Endothelial cell of umbilical vein (primary cell): ENCODE results near the gene TMEM52B. TPM values are rescaled to one million over a fixed set of nuclear protein-coding genes. Genes with fewer than 3 reads are reported as not detected.

Experiments used
- Bru-seq: library from RNA; stranded (reverse); fragments of 400-500 nt; gene quantifications from one replicate; lab custom pipeline; 2021; lab: Mats Ljungman, UMichigan
- BruChase-seq, 2 experiments: library from RNA; stranded (reverse); fragments of 400-500 nt; gene quantifications; one replicate each; lab custom pipeline; 2021; lab: Mats Ljungman, UMichigan
- BruUV-seq: library from RNA; stranded (reverse); fragments of 400-500 nt; replicated peaks from 2 replicates; lab custom pipeline; 2021; lab: Mats Ljungman, UMichigan
- CTCF ChIA-PET: fragments of 300-600, 350-600 bp; sonication (Branson Sonifier 250); formaldehyde crosslinking; loops from one replicate; lab custom pipeline; 2021; ENCODE audit warnings: antibody characterized with exemption, inconsistent platforms; lab: Charles Lee
- POLR2A ChIA-PET: fragments of 300-600, 350-600 bp; sonication (Branson Sonifier 250); formaldehyde crosslinking; loops from one replicate; lab custom pipeline; 2021; ENCODE audit warnings: antibody characterized with exemption, inconsistent platforms; lab: Charles Lee
- DNase-seq: peaks from one replicate; pipeline ENCODE4 v3.0.0-alpha.2; 2011; ENCODE audit warnings: low read depth, low spot score
- FAIRE-seq: peaks from 2 replicates; lab custom pipeline; 2011; peaks lifted over from hg19 to GRCh38; lab: Jason Lieb, UNC
- H2AFZ ChIP-seq: 2 replicates; pipeline ENCODE4 v1.6.0; 2012; ENCODE audit warnings: low read depth, low read length, control low read depth, inconsistent platforms
- H3K27ac ChIP-seq: 2 replicates; pipeline ENCODE4 v1.5.1; 2011; ENCODE audit warnings: low read depth, mild to moderate bottlenecking, control low read depth, low read length, moderate library complexity; ENCODE audit not compliant: insufficient read depth
- H3K27me3 ChIP-seq, 2 experiments: 2 replicates each; pipeline versions ENCODE4 v1.6.0 to v1.6.1; 2011; ENCODE audit warnings: low read length in 2 of 2, mixed read lengths in 1 of 2; ENCODE audit not compliant: control insufficient read depth in 2 of 2, insufficient read depth in 2 of 2
- H3K36me3 ChIP-seq, 2 experiments: 2 replicates in 1 of 2; 3 replicates in 1 of 2; pipeline ENCODE4 v1.5.1; 2011; ENCODE audit warnings: low read length in 2 of 2, mild to moderate bottlenecking in 1 of 2, moderate library complexity in 1 of 2; ENCODE audit not compliant: control insufficient read depth in 2 of 2, insufficient read depth in 2 of 2; ENCODE audit errors: extremely low read depth in 1 of 2
- H3K4me1 ChIP-seq: 3 replicates; pipeline ENCODE4 v1.5.1; 2011; ENCODE audit warnings: mild to moderate bottlenecking, low read length; ENCODE audit not compliant: control insufficient read depth, insufficient read depth; ENCODE audit errors: extremely low read depth
- H3K4me2 ChIP-seq: 2 replicates; pipeline ENCODE4 v1.6.1; 2011; ENCODE audit warnings: low read length, control low read depth, mixed read lengths; ENCODE audit not compliant: insufficient read depth
- H3K4me3 ChIP-seq, 3 experiments: fragments of 200-600 bp in 1 of 3; sonication (generic), shearing (Covaris generic) in 1 of 3; replicated peaks in 1 of 3; 2 replicates each; pipeline ENCODE4 v1.5.1; 2011 to 2016; ENCODE audit warnings: control low read depth in 3 of 3, low read length in 3 of 3, mild to moderate bottlenecking in 2 of 3, inconsistent platforms in 1 of 3, low read depth in 1 of 3, moderate library complexity in 1 of 3; ENCODE audit not compliant: insufficient read depth in 1 of 3
- H3K79me2 ChIP-seq: 2 replicates; pipeline ENCODE4 v1.6.0; 2012; ENCODE audit warnings: low read length, inconsistent platforms; ENCODE audit not compliant: control insufficient read depth, insufficient read depth
- H3K9ac ChIP-seq: replicated peaks from 2 replicates; pipeline ENCODE3; 2011; ENCODE audit warnings: low read length, control low read depth; ENCODE audit not compliant: insufficient read depth; ENCODE audit errors: extremely low read depth
- H3K9me1 ChIP-seq: replicated peaks from 3 replicates; pipeline ENCODE4 v1.6.0; 2011; ENCODE audit warnings: mild to moderate bottlenecking, low read length; ENCODE audit not compliant: control insufficient read depth, insufficient read depth; ENCODE audit errors: extremely low read depth
- H3K9me3 ChIP-seq: replicated peaks from 2 replicates; pipeline ENCODE4 v1.5.1; 2012; ENCODE audit warnings: low read length, inconsistent platforms; ENCODE audit not compliant: control insufficient read depth, insufficient read depth
- H4K20me1 ChIP-seq: replicated peaks from 2 replicates; pipeline ENCODE3; 2011; ENCODE audit warnings: mild to moderate bottlenecking, low read length; ENCODE audit not compliant: control insufficient read depth, insufficient read depth; ENCODE audit errors: extremely low read depth
- EZH2 ChIP-seq: IDR thresholded peaks from 2 replicates; pipeline ENCODE4 v1.6.1; 2012; ENCODE audit warnings: borderline replicate concordance, low read depth, mild to moderate bottlenecking, moderate library complexity, low read length, inconsistent platforms; ENCODE audit not compliant: severe bottlenecking
- FOS ChIP-seq: IDR thresholded peaks from 2 replicates; pipeline ENCODE4 v1.6.1; 2011; ENCODE audit warnings: mild to moderate bottlenecking, low read length, moderate library complexity, borderline replicate concordance; ENCODE audit not compliant: insufficient read depth
- GATA2 ChIP-seq: IDR thresholded peaks from 2 replicates; pipeline ENCODE4 v1.7.0; 2011; ENCODE audit warnings: low read depth, mild to moderate bottlenecking, moderate library complexity, mixed read lengths, low read length; ENCODE audit not compliant: insufficient read length, insufficient read depth
- JUN ChIP-seq: IDR thresholded peaks from 2 replicates; pipeline ENCODE4 v1.6.1; 2011; ENCODE audit warnings: borderline replicate concordance, low read depth; ENCODE audit not compliant: insufficient read length, insufficient read depth
- MYC ChIP-seq: IDR thresholded peaks from one replicate; pipeline ENCODE4 v1.6.1; 2011; ENCODE audit warnings: mild to moderate bottlenecking, low read depth, low read length
- POLR2A ChIP-seq: IDR thresholded peaks from 2 replicates; pipeline ENCODE4 v1.6.1; 2012; ENCODE audit warnings: low read depth, mild to moderate bottlenecking, control low read depth, low read length
- POLR2AphosphoS5 ChIP-seq: IDR thresholded peaks from 2 replicates; pipeline ENCODE4 v1.6.1; 2012; ENCODE audit warnings: low read depth, mild to moderate bottlenecking, control low read depth, low read length, moderate library complexity; ENCODE audit not compliant: insufficient read depth
- dilution Hi-C: fragments of 300-500 bp; cut with MboI; formaldehyde crosslinking; loops from one replicate; pipeline ENCODE4 v1.15.0; 2019; ENCODE audit warnings: low sequenced_read_pairs; ENCODE audit not compliant: extremely low pct_ligation_motif_present
- intact Hi-C: fragments of 100-400 bp; cut with micrococcal nuclease; formaldehyde crosslinking; loops from one replicate; pipeline ENCODE4 v1.10.0; 2022
- long read RNA-seq: library from polyadenylated mRNA; stranded (forward); transcript quantifications from one replicate; pipeline ENCODE4 v2.0.0, GENCODE V29; 2021
- polyA minus RNA-seq, 3 experiments: library from RNA; depleted of rRNA, polyadenylated mRNA; stranded (reverse); fragments of >200 nt; gene quantifications; 1 replicate in 1 of 3; 2 replicates in 2 of 3; pipeline ENCODE4 v1.2.3, GENCODE V29; 2011
- polyA plus RNA-seq, 4 experiments: library from polyadenylated mRNA; depleted of rRNA in 3 of 4; stranded (reverse) in 3 of 4; unstranded in 1 of 4; fragments of >200 nt; gene quantifications; 2 replicates each; pipeline versions ENCODE4 v1.2.1 to v1.2.3, GENCODE V29; 2011 to 2012; ENCODE audit warnings: missing spikeins in 1 of 4
- total RNA-seq: library from RNA; stranded (reverse); gene quantifications from 2 replicates; pipeline ENCODE4 v1.2.3, GENCODE V29; 2021
- TF ChIP-seq, protein P1 (sequence below), 2 donors: IDR thresholded peaks; 1 replicate in 1 of 2; 2 replicates in 1 of 2; pipeline ENCODE4 v1.5.1; 2011; ENCODE audit warnings: low read length in 2 of 2, mild to moderate bottlenecking in 2 of 2, moderate library complexity in 2 of 2, control low read depth in 1 of 2, inconsistent platforms in 1 of 2, low read depth in 1 of 2; ENCODE audit not compliant: insufficient read depth in 1 of 2; ENCODE audit errors: extremely low read depth in 1 of 2
- TF ChIP-seq, protein P2 (sequence below): IDR thresholded peaks from 2 replicates; pipeline ENCODE4 v1.6.1; 2011; ENCODE audit not compliant: insufficient read depth, insufficient read length

TMEM52B gene
- total RNA-seq (0.24 TPM in 1 of 2 replicates, not detected in the other), polyA plus RNA-seq (not detected in 2 replicates), polyA minus RNA-seq (not detected in 2 replicates), Bru-seq, nascent RNA (not detected), BruChase-seq, experiment 1, labeled RNA remaining after a 6-hour chase (percentile 5 among the genes with signal in this experiment), BruChase-seq, experiment 2, labeled RNA remaining after a 2-hour chase (not detected)
- not detected in 2 replicates for polyA plus RNA-seq (2011; cell fraction: cytosol; rRNA removed)
- polyA plus RNA-seq (2011; cell fraction: nucleus; rRNA removed), result not detected in 2 replicates
- not detected in 2 replicates for polyA plus RNA-seq (2012)
- 3.5 TPM for polyA minus RNA-seq (2011; cell fraction: cytosol; rRNA and poly(A)+ RNA removed)
- polyA minus RNA-seq (2011; cell fraction: nucleus; rRNA and poly(A)+ RNA removed), result not detected in 2 replicates
- long read RNA-seq, result 0 reads

DNA sequence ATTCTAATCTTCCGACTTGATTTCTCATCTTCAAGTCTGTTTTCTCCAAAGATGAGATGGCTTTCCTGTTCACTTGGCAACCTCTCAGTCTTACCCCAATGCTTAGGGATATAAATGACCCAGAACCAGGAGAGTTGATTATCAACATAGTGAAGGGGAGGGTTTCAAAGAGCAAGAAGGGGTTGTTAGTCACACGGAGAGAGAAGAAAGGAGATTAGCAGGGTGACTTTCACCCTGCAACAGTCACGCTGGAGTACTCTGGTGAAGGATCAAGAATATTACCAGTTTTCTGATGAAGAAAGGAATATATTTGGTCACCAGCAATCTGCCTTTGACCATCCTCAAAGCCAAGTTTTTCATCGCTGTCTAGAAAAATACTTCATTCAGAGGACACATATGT is at the start of gene TMEM52B:
Gene TMEM52B (plus strand): TSS at position 212 of the 400 bp plus-strand sequence. CDS start 543 bp downstream, outside the sequence.
- FAIRE-seq (no peak), DNase-seq (no peak)
- TF ChIP-seq POLR2A (no peak), POLR2AphosphoS5 (no peak), MYC (no peak), GATA2 (no peak), FOS (no peak), JUN (no peak), EZH2 (no peak)
- TF ChIP-seq, protein P1, sequence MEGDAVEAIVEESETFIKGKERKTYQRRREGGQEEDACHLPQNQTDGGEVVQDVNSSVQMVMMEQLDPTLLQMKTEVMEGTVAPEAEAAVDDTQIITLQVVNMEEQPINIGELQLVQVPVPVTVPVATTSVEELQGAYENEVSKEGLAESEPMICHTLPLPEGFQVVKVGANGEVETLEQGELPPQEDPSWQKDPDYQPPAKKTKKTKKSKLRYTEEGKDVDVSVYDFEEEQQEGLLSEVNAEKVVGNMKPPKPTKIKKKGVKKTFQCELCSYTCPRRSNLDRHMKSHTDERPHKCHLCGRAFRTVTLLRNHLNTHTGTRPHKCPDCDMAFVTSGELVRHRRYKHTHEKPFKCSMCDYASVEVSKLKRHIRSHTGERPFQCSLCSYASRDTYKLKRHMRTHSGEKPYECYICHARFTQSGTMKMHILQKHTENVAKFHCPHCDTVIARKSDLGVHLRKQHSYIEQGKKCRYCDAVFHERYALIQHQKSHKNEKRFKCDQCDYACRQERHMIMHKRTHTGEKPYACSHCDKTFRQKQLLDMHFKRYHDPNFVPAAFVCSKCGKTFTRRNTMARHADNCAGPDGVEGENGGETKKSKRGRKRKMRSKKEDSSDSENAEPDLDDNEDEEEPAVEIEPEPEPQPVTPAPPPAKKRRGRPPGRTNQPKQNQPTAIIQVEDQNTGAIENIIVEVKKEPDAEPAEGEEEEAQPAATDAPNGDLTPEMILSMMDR (IDR thresholded peaks at IDR 0.05; ENCODE audit: extremely low read depth in 1 of 2, insufficient read depth in 1 of 2, low read depth in 1 of 2, low read length in 2 of 2), result no peak
- TF ChIP-seq, protein P2, sequence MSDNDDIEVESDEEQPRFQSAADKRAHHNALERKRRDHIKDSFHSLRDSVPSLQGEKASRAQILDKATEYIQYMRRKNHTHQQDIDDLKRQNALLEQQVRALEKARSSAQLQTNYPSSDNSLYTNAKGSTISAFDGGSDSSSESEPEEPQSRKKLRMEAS, result no peak
- peaks cover 20 to 21% of the 10 kb centered on the region in 2 experiments for H3K27me3 ChIP-seq
- H3K4me3 ChIP-seq, result no peak within 1 kb of the TSS
- no peaks in the 10 kb centered on the region for H3K36me3 ChIP-seq
- no peaks in the 10 kb centered on the region for H4K20me1 ChIP-seq
- no peaks in the 10 kb centered on the region for H3K79me2 ChIP-seq
- no peaks in the 10 kb centered on the region for H3K4me1 ChIP-seq
- no peak within 1 kb of the TSS for H3K4me2 ChIP-seq
- no peak within 1 kb of the TSS for H3K9ac ChIP-seq
- no peaks in the 10 kb centered on the region for H3K9me3 ChIP-seq
- POLR2A ChIA-PET, result no interaction called here
- H3K27ac ChIP-seq, result no peak within 1 kb of the TSS
- dilution Hi-C loops (no loop called here), intact Hi-C loops (no loop called here)
- BruUV-seq, result no TSS peak
- no peaks in the 10 kb centered on the region for H3K9me1 ChIP-seq
- no peak within 1 kb of the TSS for H2AFZ ChIP-seq
- CTCF ChIA-PET, result no interaction called here
